SU-DHL-6 (cell line): ENCODE measurements around the gene SMARCA5.

Experiments used
- H2AFZ ChIP-seq: fragments of 200-600 bp; sonication (generic); 2 replicates; pipeline ENCODE4 v1.6.1; 2014; ENCODE audit warnings: low read depth, mild to moderate bottlenecking, moderate library complexity, mixed read lengths, antibody characterized with exemption, low read length; ENCODE audit not compliant: severe bottlenecking
- H3F3A ChIP-seq: fragments of 200-600 bp; shearing (Covaris generic); 2 replicates; pipeline ENCODE4 v1.6.0; 2016; ENCODE audit warnings: antibody characterized with exemption, mild to moderate bottlenecking; ENCODE audit not compliant: insufficient read depth
- H3K27ac ChIP-seq: fragments of 200-600 bp; sonication (generic); 2 replicates; pipeline ENCODE4 v1.5.1; 2016; ENCODE audit warnings: low read depth, mild to moderate bottlenecking, low read length, moderate library complexity, mixed read lengths
- H3K27me3 ChIP-seq: fragments of 200-600 bp; sonication (generic), shearing (Covaris generic); 2 replicates; pipeline ENCODE4 v1.6.0; 2014; ENCODE audit warnings: mild to moderate bottlenecking, low read length
- H3K36me3 ChIP-seq: fragments of 200-600 bp; sonication (generic); 2 replicates; pipeline ENCODE4 v1.6.1; 2014; ENCODE audit warnings: mild to moderate bottlenecking, low read length, mixed read lengths
- H3K4me2 ChIP-seq: fragments of 300-600, 200-600 bp; shearing (Covaris generic), sonication (generic); 2 replicates; pipeline ENCODE4 v1.6.0; 2014; ENCODE audit warnings: low read length, low read depth, mild to moderate bottlenecking; ENCODE audit not compliant: poor library complexity, severe bottlenecking
- H3K4me3 ChIP-seq: fragments of 200-600 bp; sonication (generic); 2 replicates; pipeline ENCODE4 v1.5.1; 2014; ENCODE audit warnings: antibody characterized with exemption, low read length, mild to moderate bottlenecking, mixed read lengths; ENCODE audit not compliant: insufficient read depth, poor library complexity, severe bottlenecking
- H3K79me2 ChIP-seq: fragments of 200-600 bp; sonication (generic); 2 replicates; pipeline ENCODE4 v1.6.1; 2014; ENCODE audit warnings: mild to moderate bottlenecking, low read length, moderate library complexity; ENCODE audit not compliant: insufficient read depth
- H3K9ac ChIP-seq: fragments of 200-600 bp; sonication (generic); 2 replicates; pipeline ENCODE4 v1.7.0; 2014; ENCODE audit warnings: mild to moderate bottlenecking, low read length
- H3K9me2 ChIP-seq: fragments of 200-600 bp; sonication (generic); replicated peaks from 2 replicates; pipeline ENCODE4 v1.6.1; 2014; ENCODE audit warnings: low read length; ENCODE audit not compliant: insufficient read depth
- H3K9me3 ChIP-seq: fragments of 200-600 bp; sonication (generic); 2 replicates; pipeline ENCODE4 v1.6.1; 2014; ENCODE audit warnings: low read length, mixed read lengths; ENCODE audit not compliant: insufficient read depth
- H4K20me1 ChIP-seq: fragments of 200-600 bp; sonication (generic); 2 replicates; pipeline ENCODE4 v1.6.1; 2014; ENCODE audit warnings: low read depth, mild to moderate bottlenecking, antibody characterized with exemption, low read length, moderate library complexity, mixed read lengths
- CTCF ChIP-seq: fragments of 200-600 bp; sonication (generic); IDR thresholded peaks from one replicate; pipeline ENCODE4 v1.5.1; 2017; ENCODE audit warnings: antibody characterized with exemption, mild to moderate bottlenecking, low read length, moderate library complexity; ENCODE audit not compliant: insufficient read depth, poor library complexity, severe bottlenecking
- EZH2phosphoT487 ChIP-seq: fragments of 200-600 bp; sonication (generic), shearing (Covaris generic); conservative IDR thresholded peaks from 2 replicates; pipeline ENCODE4 v1.6.1; 2018; ENCODE audit warnings: mild to moderate bottlenecking, antibody characterized with exemption, low read length, moderate library complexity, mixed read lengths

SMARCA5 gene

GRCh38 chr4:143597276-143597675 lies 83.8 kb downstream of the SMARCA5 start:
- no peak overlapping the region for H3K27ac ChIP-seq
- H3K79me2 ChIP-seq = no peaks in the 10 kb centered on the region
- H3K36me3 ChIP-seq = no peaks in the 10 kb centered on the region
- no peak overlapping the region for H3K4me2 ChIP-seq
- no peaks in the 10 kb centered on the region for H3K27me3 ChIP-seq
- no peak overlapping the region for H3K9ac ChIP-seq
- H3F3A ChIP-seq = no peaks in the 10 kb centered on the region
- H3K9me2 ChIP-seq = no peaks in the 10 kb centered on the region
- H4K20me1 ChIP-seq = no peaks in the 10 kb centered on the region
- TF ChIP-seq EZH2phosphoT487 = no peak
- TF ChIP-seq CTCF = no peak
- H3K4me3 ChIP-seq = no peak overlapping the region
- no peak overlapping the region for H2AFZ ChIP-seq
- no peaks in the 10 kb centered on the region for H3K9me3 ChIP-seq

DNA sequence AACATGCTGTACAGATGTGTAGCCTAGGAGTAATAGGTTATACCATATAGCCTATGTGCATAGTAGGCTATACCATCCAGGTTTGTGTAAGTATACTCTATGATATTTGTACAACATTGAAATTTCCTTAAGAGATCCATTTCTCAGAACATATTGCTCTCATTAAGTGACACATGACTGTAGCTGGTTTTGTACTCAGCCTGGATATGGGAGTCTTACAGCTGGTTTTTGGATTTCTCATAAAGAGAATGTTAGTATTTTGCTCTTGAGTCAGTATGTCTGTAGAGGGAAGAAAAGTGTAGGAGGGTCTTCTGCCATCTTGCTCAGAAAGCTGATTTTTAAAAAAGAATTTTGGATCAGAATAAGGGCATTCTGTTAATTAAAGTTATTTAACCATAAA lies 85.3 kb downstream of the SMARCA5 start:
- no peaks in the 10 kb centered on the region for H3K9me3 ChIP-seq
- no peaks in the 10 kb centered on the region for H3K79me2 ChIP-seq
- no peaks in the 10 kb centered on the region for H3K27me3 ChIP-seq
- H3K4me2 ChIP-seq = no peak overlapping the region
- no peak overlapping the region for H2AFZ ChIP-seq
- no peak overlapping the region for H3K27ac ChIP-seq
- no peaks in the 10 kb centered on the region for H3K9me2 ChIP-seq
- no peak overlapping the region for H3K9ac ChIP-seq
- H3K4me3 ChIP-seq = no peak overlapping the region
- no peaks in the 10 kb centered on the region for H3F3A ChIP-seq
- no peak for TF ChIP-seq CTCF
- no peak for TF ChIP-seq EZH2phosphoT487
- no peaks in the 10 kb centered on the region for H3K36me3 ChIP-seq
- H4K20me1 ChIP-seq = no peaks in the 10 kb centered on the region

DNA sequence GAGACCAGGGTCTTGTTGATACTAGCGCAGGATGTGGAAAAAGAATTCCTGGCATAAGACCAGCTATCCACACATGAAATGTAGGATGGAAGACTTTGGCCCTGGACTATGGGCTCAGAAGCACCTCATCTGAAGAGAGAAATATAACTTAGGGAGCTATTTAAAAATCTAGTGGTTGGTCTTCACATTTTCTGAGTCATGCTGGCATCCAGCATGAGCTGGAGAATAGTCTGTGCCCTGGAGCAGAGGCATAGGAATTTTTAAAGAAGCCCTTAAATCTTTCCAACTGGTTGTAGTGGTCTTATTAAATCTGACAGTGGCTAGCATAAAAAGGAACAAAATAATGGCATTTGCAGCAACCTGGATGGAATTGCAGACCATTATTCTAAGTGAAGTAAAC lies 86.3 kb downstream of the SMARCA5 start:
- Histone ChIP-seq H3K36me3 (no peaks in the 10 kb centered on the region), H3K27me3 (no peaks in the 10 kb centered on the region), H3K4me3 (no peak overlapping the region), H3F3A (no peaks in the 10 kb centered on the region), H3K4me2 (no peak overlapping the region), H3K79me2 (no peaks in the 10 kb centered on the region), H3K27ac (no peak overlapping the region), H2AFZ (no peak overlapping the region), H3K9ac (no peak overlapping the region), H3K9me3 (no peaks in the 10 kb centered on the region), H4K20me1 (no peaks in the 10 kb centered on the region), H3K9me2 (no peaks in the 10 kb centered on the region)
- no peak for TF ChIP-seq EZH2phosphoT487
- TF ChIP-seq CTCF = no peak

- H3K9me2 ChIP-seq = no peaks in the 10 kb centered on the region
- no peaks in the 10 kb centered on the region for H4K20me1 ChIP-seq
- TF ChIP-seq EZH2phosphoT487 = no peak
- no peak for TF ChIP-seq CTCF
- H3K4me3 ChIP-seq = no peak overlapping the region
- H3K27ac ChIP-seq = no peak overlapping the region
- H3K4me2 ChIP-seq = no peak overlapping the region
- H3F3A ChIP-seq = no peaks in the 10 kb centered on the region
- H3K79me2 ChIP-seq = no peaks in the 10 kb centered on the region
- no peaks in the 10 kb centered on the region for H3K36me3 ChIP-seq
- no peaks in the 10 kb centered on the region for H3K27me3 ChIP-seq
- H3K9ac ChIP-seq = no peak overlapping the region
- H3K9me3 ChIP-seq = no peaks in the 10 kb centered on the region
- no peak overlapping the region for H2AFZ ChIP-seq
These were observed 93.0 kb downstream of the SMARCA5 start for GRCh38 chr4:143606480-143606879.
